ENCODE measurements around the gene MICAL2. TPM values are rescaled to one million over a fixed set of nuclear protein-coding genes. Genes with fewer than 3 reads are reported as not detected.

The MICAL2 gene
- total RNA-seq, 2 donors from 2014 or later: 13.1 to 285 TPM

- Histone ChIP-seq H3K4me3 (no peak overlapping the region), H3K9me3 (no peaks in the 10 kb centered on the region), H3K27me3 (replicated peaks; ENCODE audit: insufficient read depth) (no peaks in the 10 kb centered on the region), H3K27ac (peak overlapping the region; percentile 11 to 52), H3K4me1 (replicated peaks) (peaks cover 5% of the 10 kb centered on the region), H3K36me3 (no peaks in the 10 kb centered on the region)
- 25% methylated on average over 1 of the region's 1 CpG for WGBS
- intact Hi-C loops (cut with DNase I): no loop called here
- DNase-seq (ENCODE audit: low spot score): no peak
- TF ChIP-seq CTCF (IDR thresholded peaks at IDR 0.05) (no peak), POLR2A (IDR thresholded peaks at IDR 0.05) (no peak), POLR2AphosphoS5 (IDR thresholded peaks at IDR 0.05) (no peak)
Measured at GRCh38 chr11:12233602-12233925, 123.2 kb downstream of the MICAL2 start.

GRCh38 chr11:12234221-12234620 lies 123.8 kb downstream of the MICAL2 start:
- intact Hi-C loops (cut with DNase I): no loop called here
- no peak for DNase-seq (ENCODE audit: low spot score)
- H3K9me3 ChIP-seq: no peaks in the 10 kb centered on the region
- H3K27ac ChIP-seq: peak overlapping the region; percentile 11 to 52
- no peak for TF ChIP-seq CTCF (IDR thresholded peaks at IDR 0.05)
- H3K36me3 ChIP-seq: no peaks in the 10 kb centered on the region
- H3K27me3 ChIP-seq (replicated peaks; ENCODE audit: insufficient read depth): no peaks in the 10 kb centered on the region
- 24% methylated on average over 1 of the region's 1 CpG for WGBS
- H3K4me1 ChIP-seq (replicated peaks): peaks cover 5% of the 10 kb centered on the region
- no peak overlapping the region for H3K4me3 ChIP-seq

GRCh38 chr11:12235080-12235479 lies 124.7 kb downstream of the MICAL2 start:
- intact Hi-C loops (cut with DNase I): no loop called here
- H3K27me3 ChIP-seq (replicated peaks; ENCODE audit: insufficient read depth): no peaks in the 10 kb centered on the region
- no peak overlapping the region for H3K4me3 ChIP-seq
- TF ChIP-seq POLR2AphosphoS5 (IDR thresholded peaks at IDR 0.05) (no peak), POLR2A (IDR thresholded peaks at IDR 0.05) (no peak), CTCF (IDR thresholded peaks at IDR 0.05) (no peak)
- no peaks in the 10 kb centered on the region for H3K9me3 ChIP-seq
- no peak for DNase-seq (ENCODE audit: low spot score)
- H3K4me1 ChIP-seq (replicated peaks): peaks cover 5% of the 10 kb centered on the region
- H3K36me3 ChIP-seq: no peaks in the 10 kb centered on the region
- H3K27ac ChIP-seq: no peak overlapping the region
- WGBS: 91% methylated on average over 6 of the region's 6 CpGs

- Histone ChIP-seq H3K36me3 (no peaks in the 10 kb centered on the region), H3K9me3 (no peaks in the 10 kb centered on the region), H3K4me3 (no peak overlapping the region), H3K4me1 (replicated peaks) (peaks cover 5% of the 10 kb centered on the region), H3K27ac (peak overlapping the region; percentile 1 to 24), H3K27me3 (replicated peaks; ENCODE audit: insufficient read depth) (no peaks in the 10 kb centered on the region)
- TF ChIP-seq CTCF (IDR thresholded peaks at IDR 0.05): no peak
- no peak for TF ChIP-seq POLR2AphosphoS5 (IDR thresholded peaks at IDR 0.05)
- TF ChIP-seq POLR2A (IDR thresholded peaks at IDR 0.05): no peak
- intact Hi-C loops (cut with DNase I): no loop called here
- 92% methylated on average over 3 of the region's 3 CpGs for WGBS
- DNase-seq (ENCODE audit: low spot score): no peak
Measured at GRCh38 chr11:12235553-12235946, 125.2 kb downstream of the MICAL2 start.

- H3K36me3 ChIP-seq: no peaks in the 10 kb centered on the region
- intact Hi-C loops (cut with DNase I): loop anchor here (2.0 kb wide), 2 partner anchors 77 to 189 kb away; no protein-coding TSS in a partner anchor
- peak; percentile 25 for DNase-seq (ENCODE audit: low spot score)
- WGBS: 44% methylated on average over 12 of the region's 13 CpGs
- no peaks in the 10 kb centered on the region for H3K27me3 ChIP-seq (replicated peaks; ENCODE audit: insufficient read depth)
- TF ChIP-seq POLR2AphosphoS5 (IDR thresholded peaks at IDR 0.05) (peak; percentile 41), CTCF (IDR thresholded peaks at IDR 0.05) (peak; percentile 46 to 85 (median 77)), POLR2A (IDR thresholded peaks at IDR 0.05) (no peak)
- H3K4me3 ChIP-seq: no peak overlapping the region
- H3K9me3 ChIP-seq: no peaks in the 10 kb centered on the region
- H3K27ac ChIP-seq: peak overlapping the region; percentile 1 to 24
- H3K4me1 ChIP-seq (replicated peaks): peaks cover 5% of the 10 kb centered on the region
Measured at GRCh38 chr11:12235947-12236743, 125.8 kb downstream of the MICAL2 start.
